NCI-H460 (cell line): ENCODE measurements around the gene HGF. TPM values are rescaled to one million over a fixed set of nuclear protein-coding genes. Genes with fewer than 3 reads are reported as not detected.
"Not testable (repeated sequence)": the region's sequence is repeated elsewhere in the genome, so short reads cannot be mapped to it uniquely, and the experiment has no call there.

Experiments used
- DNase-seq: peaks from one replicate; pipeline ENCODE4 v3.0.0-alpha.2; 2016; ENCODE audit warnings: low read depth; ENCODE audit errors: extremely low read depth
- total RNA-seq: library from RNA; depleted of rRNA; stranded (reverse); fragments of >200 nt; shearing (Covaris generic); gene quantifications from 2 replicates; pipeline ENCODE4 v1.2.3, GENCODE V29; 2014

HGF gene
- total RNA-seq, 1 experiment from 2014 or later = not detected

DNA sequence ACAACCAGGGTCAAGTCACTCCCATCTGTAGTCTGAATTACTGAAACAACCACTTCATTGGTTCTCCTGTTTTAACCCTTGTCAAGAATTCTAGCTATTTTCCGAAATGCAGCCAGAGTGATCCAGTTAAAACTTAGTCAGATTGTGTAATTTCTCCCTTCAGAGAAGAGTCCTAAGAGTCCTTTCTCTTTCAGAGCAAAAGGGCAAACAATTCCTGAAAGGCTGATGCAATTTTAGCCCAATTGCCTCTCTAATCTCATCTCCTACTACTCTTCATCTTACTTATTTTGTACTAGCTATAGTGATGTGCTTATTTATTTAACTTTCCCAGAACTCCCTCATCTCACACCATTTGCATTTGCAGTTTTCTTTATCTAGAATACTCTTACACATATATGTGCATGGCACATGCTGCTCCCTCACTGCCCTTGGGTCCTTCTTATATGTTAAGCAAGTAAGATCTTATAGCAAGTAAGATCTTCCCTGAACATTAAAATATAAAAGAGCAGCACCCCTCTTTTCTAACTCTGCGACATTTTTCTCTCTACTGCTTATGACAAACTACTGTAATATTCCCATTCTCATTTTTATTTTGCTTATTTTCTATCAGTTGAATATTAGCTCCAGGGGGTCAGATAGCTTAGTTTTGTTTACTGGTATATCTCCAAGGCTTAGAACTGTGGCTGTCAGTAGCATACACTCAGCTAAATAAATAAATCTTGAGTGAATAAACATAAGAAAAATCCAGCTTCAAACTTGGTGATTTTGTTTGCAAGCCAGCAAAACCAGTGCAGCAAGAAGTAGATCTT, 44.6 kb downstream of the HGF start:
- no peak for DNase-seq

DNA sequence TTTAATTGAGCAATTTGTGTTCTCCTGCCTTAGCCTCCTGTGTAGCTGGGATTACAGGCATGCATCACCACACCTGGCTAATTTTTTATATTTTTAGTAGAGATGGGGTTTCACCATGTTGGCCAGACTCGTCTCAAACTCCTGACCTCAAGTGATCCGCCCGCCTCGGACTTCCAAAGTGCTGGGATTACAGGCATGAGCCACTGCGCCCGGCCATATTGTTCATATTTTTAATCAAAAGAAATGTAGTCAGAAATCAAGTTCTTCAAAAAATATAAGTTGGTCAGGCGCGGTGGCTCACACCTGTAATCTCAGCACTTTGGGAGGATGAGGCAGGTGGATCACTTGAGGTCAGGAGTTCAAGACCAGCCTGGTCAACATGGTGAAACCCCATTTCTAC, 47.6 kb downstream of the HGF start:
- DNase-seq = not testable (repeated sequence)

DNA sequence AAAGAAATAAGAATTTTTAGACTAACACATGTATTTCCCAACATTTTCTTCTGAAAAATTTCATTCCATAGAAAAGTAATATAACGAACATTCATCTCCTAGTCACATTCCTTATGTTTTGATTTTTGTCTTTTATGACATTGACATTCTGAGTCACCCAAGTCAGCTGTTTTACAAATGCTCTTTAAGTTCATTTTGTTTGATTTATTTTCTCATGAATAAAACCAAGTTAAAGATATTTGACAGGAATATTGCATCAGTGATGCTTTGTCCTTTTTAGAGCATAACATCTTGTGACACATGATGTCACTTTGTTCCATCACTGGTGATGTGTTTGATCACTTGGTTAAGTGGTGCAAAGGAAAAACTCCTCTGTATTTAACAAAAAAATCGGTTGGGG, 48.4 kb downstream of the HGF start:
- no peak for DNase-seq

DNA sequence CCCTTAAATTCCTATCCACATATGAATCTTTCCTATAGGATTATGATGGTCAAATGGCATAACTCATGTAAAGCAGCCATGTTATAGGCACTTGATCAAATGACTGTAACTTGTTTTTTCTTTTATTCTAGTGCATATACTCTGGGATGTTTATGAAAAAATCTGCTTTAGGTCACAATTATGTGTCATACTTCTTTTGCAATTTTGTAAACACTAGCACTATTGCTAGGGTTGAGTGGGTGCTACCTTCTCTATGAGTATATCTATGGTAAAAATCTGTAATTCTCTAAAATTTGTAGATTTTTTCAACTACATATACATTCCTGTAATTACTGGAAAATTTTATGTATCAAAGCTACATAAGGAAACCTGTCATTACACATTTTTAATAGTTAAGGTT, 50.0 kb downstream of the HGF start:
- DNase-seq = no peak

DNA sequence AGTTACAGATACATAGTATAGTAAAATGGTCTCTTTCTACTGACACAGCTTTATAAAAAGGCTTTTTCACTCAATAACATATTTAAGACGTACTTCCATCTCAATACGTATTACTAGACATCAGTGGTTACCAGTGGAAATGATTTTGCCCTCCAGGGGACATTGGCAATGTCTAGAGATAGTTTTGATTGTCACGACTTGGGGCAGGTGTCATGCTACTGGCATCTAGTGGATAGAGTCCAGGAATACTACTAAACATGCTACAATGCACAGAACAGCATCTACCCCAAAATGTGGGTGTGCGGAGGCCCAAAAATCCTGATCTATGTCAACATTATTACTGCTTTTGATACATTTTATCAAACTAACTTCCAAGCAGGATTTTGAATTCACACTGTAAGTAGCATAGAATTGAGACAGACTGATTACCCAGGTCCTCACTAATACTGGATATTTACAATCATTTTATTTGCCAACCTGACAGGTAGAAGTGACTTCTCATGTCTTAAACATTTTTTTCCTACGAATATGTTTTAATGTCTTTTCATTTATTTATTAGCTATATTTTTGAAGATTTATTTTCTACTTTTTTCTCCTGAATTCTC, 53.8 kb downstream of the HGF start:
- peak; percentile 66 for DNase-seq

DNA sequence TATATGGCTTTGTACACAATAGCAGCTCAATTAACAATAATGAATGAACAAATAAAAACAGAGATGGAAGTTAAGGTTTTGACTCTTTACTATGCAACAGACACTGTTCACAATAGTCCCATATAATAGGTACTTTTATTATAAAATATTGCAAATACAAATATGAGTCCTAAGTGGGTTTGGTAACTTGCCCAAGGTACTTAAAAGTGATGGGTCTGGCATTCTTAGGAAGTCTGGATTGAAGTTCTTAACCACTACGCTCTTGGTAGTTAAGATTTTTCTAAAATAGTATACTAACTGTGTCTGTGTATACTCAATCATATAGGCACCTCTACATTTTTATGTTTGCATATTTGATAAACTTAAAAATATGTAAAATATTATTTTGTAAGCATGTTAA, 55.5 kb downstream of the HGF start:
- DNase-seq = no peak

DNA sequence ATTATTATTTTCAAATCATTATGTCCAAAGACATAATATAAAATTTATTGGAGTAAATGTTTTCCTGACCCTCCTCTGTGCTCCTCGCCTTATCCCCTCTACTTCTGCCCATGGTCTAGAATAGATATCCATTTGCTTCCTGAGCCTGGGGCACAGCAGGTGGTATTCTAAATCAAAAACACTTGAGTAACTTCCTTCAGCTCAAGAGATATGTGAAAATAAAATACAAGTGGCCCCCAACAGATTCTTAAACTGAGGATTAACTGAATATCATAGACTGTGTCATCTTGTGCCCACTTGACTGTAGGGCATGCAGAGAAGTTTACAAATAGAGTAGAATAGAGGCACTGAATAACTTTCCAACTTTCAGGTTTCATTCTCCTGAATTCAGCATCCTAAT, 59.1 kb downstream of the HGF start:
- no peak for DNase-seq

DNA sequence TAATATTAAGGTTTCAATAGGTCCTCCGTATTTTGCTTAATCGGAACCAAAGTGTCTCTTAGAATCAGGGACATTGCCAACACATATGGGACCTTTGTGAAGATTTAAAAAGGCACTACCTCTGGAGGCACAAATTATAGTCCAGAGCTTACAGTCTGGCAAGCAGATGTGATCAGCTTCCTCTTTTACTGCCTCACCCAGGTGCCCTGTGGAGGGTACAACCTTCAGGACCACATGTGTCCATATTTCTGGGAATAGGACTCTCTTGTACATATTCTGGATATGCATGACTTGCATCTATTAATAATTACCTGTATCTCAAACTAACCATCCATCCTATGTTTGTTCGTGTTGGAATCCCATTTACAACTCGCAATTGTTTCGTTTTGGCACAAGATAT, 60.0 kb downstream of the HGF start:
- DNase-seq = no peak

DNA sequence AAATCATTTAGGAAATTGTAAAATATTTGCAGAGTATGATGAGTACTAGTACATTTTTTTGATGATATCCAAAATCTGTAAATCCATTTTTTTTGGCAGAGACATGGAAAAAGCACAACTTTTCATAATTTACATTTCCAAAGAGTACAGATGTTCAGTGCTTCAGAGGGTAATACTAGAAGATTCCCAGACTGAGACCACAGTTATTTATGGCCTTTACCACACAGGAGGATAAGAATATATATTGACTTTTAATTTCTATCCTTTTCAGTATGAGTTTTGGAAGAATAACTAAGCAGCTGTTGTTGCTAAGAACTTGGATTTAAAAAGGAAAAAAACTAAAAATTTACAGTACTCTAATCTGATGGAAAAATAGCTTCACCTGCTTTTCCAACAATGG, 61.9 kb downstream of the HGF start:
- no peak for DNase-seq

DNA sequence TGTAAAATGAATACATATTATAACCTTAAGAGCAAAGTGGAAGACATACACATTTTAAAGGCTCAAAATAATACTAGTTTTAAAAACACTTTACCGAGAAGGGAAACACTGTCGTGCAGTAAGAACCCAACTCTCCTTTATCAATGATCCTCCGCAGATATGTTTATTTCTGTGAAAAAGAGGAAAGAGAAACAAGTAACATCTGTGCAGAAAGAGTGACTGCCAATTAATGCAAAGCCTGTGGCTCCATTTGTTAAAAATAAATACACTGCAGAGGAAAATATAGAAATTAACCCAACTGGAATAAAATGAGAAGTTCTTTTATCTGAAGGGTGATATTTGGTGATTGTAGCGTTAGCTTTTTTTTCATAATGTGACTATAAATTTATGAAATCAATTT, 62.7 kb downstream of the HGF start:
- no peak for DNase-seq

DNA sequence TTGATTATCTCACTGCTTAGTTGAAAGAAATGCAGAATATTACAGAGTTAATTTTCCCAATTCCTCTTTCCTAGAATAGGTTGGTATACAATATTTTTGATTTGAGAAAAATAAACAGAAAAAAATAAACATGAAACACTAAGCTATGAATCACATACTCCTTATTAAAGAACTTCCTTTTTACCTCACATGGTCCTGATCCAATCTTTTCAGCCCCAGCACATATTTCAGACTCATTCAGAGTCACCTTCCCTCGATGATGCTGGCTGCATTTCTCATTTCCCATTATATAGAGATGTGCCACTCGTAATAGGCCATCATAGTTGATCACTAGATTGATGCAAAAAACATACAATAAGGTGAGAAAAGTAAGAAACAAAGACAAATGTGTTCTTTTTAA, 64.6 kb downstream of the HGF start:
- DNase-seq = no peak

DNA sequence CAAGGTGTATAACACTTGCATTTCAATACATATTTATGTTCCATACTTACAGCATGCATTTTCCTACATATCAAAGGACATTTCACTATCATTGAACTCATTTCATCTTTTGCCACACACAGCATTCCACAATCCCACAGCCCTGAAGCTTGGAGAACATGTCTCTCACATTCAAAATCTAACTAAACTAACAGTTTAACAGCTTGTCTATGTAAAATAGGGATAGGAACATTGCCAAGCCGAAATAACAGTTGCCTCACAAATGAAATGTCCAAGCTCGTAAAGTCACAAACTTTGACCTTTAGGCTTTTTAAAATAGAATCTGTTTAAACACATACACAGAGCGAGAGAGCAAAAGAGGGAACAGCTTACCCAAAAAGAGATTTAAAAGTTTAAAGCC, 65.3 kb downstream of the HGF start:
- no peak for DNase-seq

DNA sequence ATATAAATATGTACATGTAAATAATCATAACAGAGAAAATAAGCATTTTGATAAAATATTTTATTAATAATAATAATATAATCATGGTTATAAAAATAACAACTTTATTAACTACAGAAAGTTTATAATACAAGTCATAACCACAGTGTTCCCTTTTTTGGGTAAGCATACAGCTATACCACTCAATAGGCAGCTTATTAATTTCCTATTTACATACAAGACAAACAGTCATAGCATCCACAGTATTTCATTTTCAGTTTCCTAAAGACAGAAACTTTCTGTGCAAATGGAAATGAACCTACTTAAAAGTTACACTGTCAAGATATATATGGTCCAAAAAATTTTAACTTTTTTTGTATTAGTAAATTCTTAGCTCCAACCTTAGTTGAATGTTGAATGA, 70.9 kb downstream of the HGF start:
- no peak for DNase-seq

DNA sequence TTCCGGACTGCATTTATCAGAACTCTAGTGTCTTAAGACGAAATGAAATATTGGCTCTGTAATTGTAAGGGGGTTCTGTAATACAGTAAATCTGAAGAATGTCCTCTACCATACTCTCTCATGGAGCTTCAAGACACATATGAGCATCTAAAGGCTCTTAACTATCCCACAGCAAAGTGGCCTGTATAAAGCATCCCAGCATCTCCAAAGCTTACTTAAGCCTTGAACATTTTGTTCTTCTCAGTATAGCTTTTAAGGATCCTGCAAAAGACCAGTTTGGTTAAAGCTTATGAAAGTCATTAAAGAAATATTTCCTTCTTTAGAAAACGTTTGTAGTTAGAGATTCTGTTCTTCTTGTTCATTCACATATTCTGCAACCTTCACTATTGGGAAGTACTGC, 75.1 kb downstream of the HGF start:
- DNase-seq = no peak

DNA sequence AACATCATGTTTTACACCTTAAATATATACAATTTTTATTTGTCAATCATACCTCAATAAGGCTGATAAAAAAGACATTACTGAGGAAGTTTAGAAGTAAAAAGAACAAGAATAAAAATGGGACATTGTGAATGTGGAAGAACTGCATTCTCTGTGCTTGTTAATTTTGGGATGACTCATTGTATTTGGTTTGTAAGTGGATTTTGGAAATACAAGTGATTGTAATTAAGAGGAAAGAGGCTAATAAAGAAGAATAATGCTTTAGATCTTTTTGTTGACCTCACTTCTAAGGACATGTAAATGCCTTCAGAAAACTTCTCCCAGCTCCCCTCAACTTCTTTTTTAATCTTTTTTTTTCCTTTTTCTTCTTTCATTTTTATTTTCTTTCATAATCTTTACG, 76.0 kb downstream of the HGF start:
- DNase-seq = no peak

DNA sequence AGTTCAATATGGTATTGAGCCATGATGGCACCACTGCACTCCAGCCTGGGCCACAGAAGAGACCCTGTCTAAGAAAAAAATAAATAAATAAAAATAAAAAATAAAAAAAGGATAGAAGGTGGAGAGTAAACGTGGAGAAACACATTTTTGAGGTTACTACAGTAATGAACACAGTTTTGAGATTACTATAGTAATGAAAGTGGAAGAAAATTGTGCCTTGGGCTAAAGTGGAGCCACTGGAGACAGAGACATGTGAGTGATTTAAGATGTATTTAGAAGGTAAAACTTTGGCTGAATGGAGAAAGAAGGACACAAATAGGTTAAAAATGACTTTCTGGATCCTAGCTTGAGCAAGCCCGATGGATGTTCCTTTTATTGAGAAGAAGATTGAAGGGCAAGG, 76.8 kb downstream of the HGF start:
- DNase-seq = no peak

DNA sequence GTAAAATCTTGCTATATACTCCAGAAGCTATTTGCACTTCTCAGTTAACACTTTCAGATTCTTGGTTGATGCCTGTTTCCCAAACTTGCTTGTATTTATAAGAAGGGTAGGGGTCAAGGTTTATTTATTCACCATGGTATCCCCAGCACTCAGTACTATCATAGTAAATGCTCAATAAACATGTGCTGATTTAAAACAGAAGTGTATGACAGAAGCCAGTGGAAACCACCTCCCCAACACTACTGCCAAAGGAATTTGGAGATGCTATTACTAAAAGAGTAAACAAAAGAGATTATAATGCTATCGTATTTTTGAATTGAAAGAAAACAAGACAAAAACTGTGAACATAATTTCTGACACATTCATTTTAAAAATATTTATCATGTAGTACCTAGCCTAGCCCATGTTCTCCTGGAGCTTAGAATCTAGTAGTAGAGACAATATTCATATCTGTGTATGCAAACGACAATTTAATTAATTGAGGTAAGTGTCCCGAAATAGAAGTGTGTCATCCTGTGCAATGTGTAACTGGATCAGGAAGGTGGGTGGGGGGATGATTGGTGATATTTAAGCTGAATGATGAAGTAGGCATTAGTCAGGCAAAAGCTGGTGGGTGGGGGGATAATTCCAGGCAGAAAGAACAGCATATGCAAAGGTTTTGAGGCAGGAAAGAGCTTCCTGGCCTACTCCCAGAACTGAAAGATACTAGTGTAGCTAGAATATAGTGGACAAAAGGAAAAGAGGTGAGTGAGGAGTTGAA, 77.5 kb downstream of the HGF start:
- no peak for DNase-seq

DNA sequence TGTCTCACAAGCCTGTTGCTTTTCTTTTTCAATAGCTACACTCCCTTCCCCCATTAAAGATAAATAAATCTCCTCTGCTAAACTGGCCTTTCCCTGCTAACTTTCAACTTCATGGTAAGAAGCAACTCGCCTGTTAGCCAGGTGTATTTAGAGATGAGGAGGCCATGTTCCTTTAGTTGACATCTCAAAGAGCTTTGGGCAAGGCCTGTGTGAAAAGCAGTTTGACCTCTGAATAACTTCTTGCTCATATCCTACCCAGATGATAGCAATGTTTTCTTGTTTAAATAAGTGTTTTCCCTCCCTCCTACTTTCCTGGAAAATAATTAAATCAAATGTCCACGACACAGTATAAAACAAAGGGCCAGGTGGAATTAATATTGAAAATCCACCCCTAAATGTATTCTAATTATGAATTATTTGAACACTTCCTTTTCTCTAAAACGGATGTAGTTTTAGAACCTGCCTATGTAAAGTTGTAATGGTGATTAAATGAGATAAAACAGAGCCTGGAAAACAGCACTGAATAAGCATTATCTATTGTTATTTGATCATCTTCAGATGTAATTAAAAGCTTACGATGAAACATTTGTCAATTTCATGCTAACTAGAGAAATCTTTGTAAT, 78.5 kb downstream of the HGF start:
- no peak for DNase-seq

DNA sequence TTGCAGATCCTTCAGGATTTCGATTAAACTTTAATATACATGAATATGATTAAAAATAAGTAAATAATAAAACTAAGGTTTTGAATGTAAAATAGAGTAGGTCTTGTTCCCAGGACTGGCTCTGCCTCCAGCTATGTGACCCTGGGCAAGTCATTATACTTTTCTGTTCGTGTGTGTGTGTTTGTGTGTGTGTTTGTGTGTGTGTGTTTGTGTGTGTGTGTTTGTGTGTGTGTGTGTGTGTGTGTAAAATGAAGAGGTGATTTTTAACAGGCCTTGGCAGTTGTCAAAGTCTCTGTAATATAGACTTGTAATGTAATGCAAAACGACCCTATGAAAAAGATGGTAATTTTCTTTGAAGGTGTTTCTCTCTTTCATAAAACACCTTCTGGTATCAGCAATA, 79.2 kb downstream of the HGF start:
- DNase-seq = no peak

DNA sequence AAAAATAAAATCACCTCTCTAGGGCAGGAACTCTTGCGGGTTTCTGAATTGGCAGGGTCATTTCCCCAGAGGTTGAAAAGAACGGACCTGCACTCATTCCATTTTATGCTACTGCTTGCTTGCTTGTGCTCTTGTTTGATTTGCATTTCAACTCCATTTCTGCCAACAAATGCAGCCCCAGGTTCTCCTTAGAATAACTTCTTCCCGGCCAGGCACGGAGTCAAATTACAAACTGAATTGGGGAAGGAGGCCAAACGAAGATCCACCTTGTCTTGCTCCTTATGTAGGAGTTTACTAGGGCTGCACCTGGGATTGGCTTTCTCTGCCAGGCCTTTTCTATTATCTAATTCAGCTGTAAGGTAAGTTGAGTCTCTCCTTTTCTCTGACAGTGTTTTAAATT, 79.6 kb downstream of the HGF start:
- no peak for DNase-seq

DNA sequence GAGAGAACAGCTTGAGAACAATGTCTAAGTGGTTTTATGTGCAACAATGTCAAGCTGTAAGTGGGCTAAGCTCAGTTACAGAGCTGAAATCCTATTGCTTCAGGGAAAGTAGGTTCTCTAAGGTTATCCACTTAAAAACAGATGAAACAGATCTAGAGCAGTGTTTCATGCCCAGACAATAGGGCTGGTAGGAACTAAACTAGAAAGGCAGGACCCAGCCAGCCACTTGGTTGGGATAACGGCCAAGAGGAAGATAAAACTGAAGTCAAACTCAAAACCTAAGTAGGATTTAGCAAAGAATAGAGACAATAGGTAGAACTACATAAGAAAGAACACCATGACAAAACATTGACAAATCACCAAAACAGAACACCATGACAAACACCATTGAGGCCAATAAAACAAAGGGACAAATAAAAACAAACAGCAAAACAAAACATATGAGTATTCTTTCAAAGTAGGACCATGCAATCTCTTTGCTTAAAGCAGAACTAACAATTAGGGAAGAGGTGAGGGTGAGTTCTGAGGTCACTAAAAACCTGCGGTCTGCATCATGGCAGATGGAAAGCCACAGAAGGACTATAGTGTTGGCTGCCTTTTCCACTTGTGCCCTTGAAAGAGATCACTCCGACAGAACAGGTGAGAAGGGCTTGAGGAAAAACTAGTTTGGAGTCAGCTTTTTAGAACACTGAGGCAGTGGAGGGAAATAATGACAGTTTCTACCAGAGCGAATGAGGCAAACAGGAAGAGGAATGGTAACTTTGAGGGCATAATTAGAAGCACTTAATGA, 81.0 kb downstream of the HGF start:
- DNase-seq = no peak
